ENCODE measurements around the gene TEAD1.

TEAD1 gene

GRCh38 chr11:12853652-12854296 lies 179.6 kb downstream of the TEAD1 start:
- Histone ChIP-seq H3K27me3 (ENCODE audit: insufficient read depth, poor library complexity, severe bottlenecking) (no peaks in the 10 kb centered on the region), H3K4me3 (replicated peaks; ENCODE audit: insufficient read depth, low read length) (no peak overlapping the region), H3K27ac (replicated peaks) (no peak overlapping the region)
- TF ChIP-seq POLR2AphosphoS5 (IDR thresholded peaks at IDR 0.05; ENCODE audit: low read depth) (no peak), CTCF (IDR thresholded peaks at IDR 0.05; ENCODE audit: insufficient read depth, low read length) (no peak), SPI1 (IDR thresholded peaks at IDR 0.05; ENCODE audit: borderline replicate concordance, low read depth) (no peak), GABPA (IDR thresholded peaks at IDR 0.05; ENCODE audit: low read depth) (no peak), REST (IDR thresholded peaks at IDR 0.05; ENCODE audit: insufficient replicate concordance, low read depth) (no peak)
- DNase-seq (ENCODE audit: low read depth in 1 of 2, low spot score in 1 of 2): no peak

- DNase-seq (ENCODE audit: low read depth in 1 of 2, low spot score in 1 of 2): no peak
- Histone ChIP-seq H3K27me3 (ENCODE audit: insufficient read depth, poor library complexity, severe bottlenecking) (no peaks in the 10 kb centered on the region), H3K27ac (replicated peaks) (no peak overlapping the region), H3K4me3 (replicated peaks; ENCODE audit: insufficient read depth, low read length) (no peak overlapping the region)
- no peak for TF ChIP-seq GABPA (IDR thresholded peaks at IDR 0.05; ENCODE audit: low read depth)
- no peak for TF ChIP-seq REST (IDR thresholded peaks at IDR 0.05; ENCODE audit: insufficient replicate concordance, low read depth)
Measured at GRCh38 chr11:12854297-12854661, 180.1 kb downstream of the TEAD1 start.

- H3K27ac ChIP-seq (replicated peaks): no peak overlapping the region
- no peak for TF ChIP-seq REST (IDR thresholded peaks at IDR 0.05; ENCODE audit: insufficient replicate concordance, low read depth)
- TF ChIP-seq POLR2AphosphoS5 (IDR thresholded peaks at IDR 0.05; ENCODE audit: low read depth): no peak
- no peak for TF ChIP-seq CTCF (IDR thresholded peaks at IDR 0.05; ENCODE audit: insufficient read depth, low read length)
- no peak for TF ChIP-seq GABPA (IDR thresholded peaks at IDR 0.05; ENCODE audit: low read depth)
- no peak for TF ChIP-seq SPI1 (IDR thresholded peaks at IDR 0.05; ENCODE audit: borderline replicate concordance, low read depth)
- DNase-seq (ENCODE audit: low read depth in 1 of 2, low spot score in 1 of 2): no peak
- H3K27me3 ChIP-seq (ENCODE audit: insufficient read depth, poor library complexity, severe bottlenecking): no peaks in the 10 kb centered on the region
- H3K4me3 ChIP-seq (replicated peaks; ENCODE audit: insufficient read depth, low read length): no peak overlapping the region
Measured at GRCh38 chr11:12854829-12855228, 180.6 kb downstream of the TEAD1 start.
